ENCODE results near the gene PLCB1. TPM values are rescaled to one million over a fixed set of nuclear protein-coding genes. Genes with fewer than 3 reads are reported as not detected.

PLCB1 gene
- total and polyA plus RNA-seq, 2 experiments from 2014 or later, result 14.9 to 20.7 TPM

DNA sequence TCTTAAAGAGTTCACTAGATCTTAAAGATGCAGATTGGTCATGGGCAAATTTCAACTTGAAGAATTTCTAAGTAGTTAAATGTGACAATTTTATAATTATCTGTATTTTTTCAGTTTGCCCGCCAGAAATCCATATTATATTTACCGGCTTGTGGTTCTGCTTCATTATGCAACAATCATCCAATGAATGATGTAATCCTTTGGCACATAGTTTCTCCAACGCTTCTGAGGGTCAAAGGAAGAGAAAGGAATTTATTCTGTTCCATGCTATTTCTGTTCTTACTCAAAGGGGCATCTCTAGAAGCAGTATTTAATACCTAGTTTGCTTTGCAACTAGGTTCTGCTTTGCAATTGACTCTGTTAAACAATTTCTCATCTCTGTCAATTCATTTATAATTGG is 577.6 kb downstream of the PLCB1 start:
- Histone ChIP-seq H3K9me2 (ENCODE audit: insufficient read depth) (no peaks in the 10 kb centered on the region; the same call in 1 of the 2 replicates), H3F3A (replicated peaks; ENCODE audit: low read depth) (no peaks in the 10 kb centered on the region), H3K4me1 (ENCODE audit: insufficient read depth) (no peaks in the 10 kb centered on the region), H2AFZ (no peak overlapping the region), H3K36me3 (ENCODE audit: insufficient read depth) (no peaks in the 10 kb centered on the region), H3K27ac (ENCODE audit: low read depth) (no peak overlapping the region), H4K20me1 (replicated peaks; ENCODE audit: insufficient read depth) (no peaks in the 10 kb centered on the region), H3K27me3 (ENCODE audit: insufficient read depth) (no peaks in the 10 kb centered on the region), H3K79me2 (replicated peaks; ENCODE audit: insufficient read depth) (no peaks in the 10 kb centered on the region), H3K4me3 (no peak overlapping the region), H3K4me2 (no peak overlapping the region)
- no peak for TF ChIP-seq ZNF331 (CRISPR knock-in tag; IDR thresholded peaks at IDR 0.05; ENCODE audit: low read depth)
- no peak for TF ChIP-seq STAT1 (IDR thresholded peaks at IDR 0.05; ENCODE audit: unreplicated experiment)
- TF ChIP-seq, protein P1, sequence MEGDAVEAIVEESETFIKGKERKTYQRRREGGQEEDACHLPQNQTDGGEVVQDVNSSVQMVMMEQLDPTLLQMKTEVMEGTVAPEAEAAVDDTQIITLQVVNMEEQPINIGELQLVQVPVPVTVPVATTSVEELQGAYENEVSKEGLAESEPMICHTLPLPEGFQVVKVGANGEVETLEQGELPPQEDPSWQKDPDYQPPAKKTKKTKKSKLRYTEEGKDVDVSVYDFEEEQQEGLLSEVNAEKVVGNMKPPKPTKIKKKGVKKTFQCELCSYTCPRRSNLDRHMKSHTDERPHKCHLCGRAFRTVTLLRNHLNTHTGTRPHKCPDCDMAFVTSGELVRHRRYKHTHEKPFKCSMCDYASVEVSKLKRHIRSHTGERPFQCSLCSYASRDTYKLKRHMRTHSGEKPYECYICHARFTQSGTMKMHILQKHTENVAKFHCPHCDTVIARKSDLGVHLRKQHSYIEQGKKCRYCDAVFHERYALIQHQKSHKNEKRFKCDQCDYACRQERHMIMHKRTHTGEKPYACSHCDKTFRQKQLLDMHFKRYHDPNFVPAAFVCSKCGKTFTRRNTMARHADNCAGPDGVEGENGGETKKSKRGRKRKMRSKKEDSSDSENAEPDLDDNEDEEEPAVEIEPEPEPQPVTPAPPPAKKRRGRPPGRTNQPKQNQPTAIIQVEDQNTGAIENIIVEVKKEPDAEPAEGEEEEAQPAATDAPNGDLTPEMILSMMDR (conservative IDR thresholded peaks at IDR 0.05; ENCODE audit: low read depth in 2 of 2), result no peak
- TF ChIP-seq NANOG (IDR thresholded peaks at IDR 0.05; ENCODE audit: borderline replicate concordance), result no peak
- TF ChIP-seq, protein P2, sequence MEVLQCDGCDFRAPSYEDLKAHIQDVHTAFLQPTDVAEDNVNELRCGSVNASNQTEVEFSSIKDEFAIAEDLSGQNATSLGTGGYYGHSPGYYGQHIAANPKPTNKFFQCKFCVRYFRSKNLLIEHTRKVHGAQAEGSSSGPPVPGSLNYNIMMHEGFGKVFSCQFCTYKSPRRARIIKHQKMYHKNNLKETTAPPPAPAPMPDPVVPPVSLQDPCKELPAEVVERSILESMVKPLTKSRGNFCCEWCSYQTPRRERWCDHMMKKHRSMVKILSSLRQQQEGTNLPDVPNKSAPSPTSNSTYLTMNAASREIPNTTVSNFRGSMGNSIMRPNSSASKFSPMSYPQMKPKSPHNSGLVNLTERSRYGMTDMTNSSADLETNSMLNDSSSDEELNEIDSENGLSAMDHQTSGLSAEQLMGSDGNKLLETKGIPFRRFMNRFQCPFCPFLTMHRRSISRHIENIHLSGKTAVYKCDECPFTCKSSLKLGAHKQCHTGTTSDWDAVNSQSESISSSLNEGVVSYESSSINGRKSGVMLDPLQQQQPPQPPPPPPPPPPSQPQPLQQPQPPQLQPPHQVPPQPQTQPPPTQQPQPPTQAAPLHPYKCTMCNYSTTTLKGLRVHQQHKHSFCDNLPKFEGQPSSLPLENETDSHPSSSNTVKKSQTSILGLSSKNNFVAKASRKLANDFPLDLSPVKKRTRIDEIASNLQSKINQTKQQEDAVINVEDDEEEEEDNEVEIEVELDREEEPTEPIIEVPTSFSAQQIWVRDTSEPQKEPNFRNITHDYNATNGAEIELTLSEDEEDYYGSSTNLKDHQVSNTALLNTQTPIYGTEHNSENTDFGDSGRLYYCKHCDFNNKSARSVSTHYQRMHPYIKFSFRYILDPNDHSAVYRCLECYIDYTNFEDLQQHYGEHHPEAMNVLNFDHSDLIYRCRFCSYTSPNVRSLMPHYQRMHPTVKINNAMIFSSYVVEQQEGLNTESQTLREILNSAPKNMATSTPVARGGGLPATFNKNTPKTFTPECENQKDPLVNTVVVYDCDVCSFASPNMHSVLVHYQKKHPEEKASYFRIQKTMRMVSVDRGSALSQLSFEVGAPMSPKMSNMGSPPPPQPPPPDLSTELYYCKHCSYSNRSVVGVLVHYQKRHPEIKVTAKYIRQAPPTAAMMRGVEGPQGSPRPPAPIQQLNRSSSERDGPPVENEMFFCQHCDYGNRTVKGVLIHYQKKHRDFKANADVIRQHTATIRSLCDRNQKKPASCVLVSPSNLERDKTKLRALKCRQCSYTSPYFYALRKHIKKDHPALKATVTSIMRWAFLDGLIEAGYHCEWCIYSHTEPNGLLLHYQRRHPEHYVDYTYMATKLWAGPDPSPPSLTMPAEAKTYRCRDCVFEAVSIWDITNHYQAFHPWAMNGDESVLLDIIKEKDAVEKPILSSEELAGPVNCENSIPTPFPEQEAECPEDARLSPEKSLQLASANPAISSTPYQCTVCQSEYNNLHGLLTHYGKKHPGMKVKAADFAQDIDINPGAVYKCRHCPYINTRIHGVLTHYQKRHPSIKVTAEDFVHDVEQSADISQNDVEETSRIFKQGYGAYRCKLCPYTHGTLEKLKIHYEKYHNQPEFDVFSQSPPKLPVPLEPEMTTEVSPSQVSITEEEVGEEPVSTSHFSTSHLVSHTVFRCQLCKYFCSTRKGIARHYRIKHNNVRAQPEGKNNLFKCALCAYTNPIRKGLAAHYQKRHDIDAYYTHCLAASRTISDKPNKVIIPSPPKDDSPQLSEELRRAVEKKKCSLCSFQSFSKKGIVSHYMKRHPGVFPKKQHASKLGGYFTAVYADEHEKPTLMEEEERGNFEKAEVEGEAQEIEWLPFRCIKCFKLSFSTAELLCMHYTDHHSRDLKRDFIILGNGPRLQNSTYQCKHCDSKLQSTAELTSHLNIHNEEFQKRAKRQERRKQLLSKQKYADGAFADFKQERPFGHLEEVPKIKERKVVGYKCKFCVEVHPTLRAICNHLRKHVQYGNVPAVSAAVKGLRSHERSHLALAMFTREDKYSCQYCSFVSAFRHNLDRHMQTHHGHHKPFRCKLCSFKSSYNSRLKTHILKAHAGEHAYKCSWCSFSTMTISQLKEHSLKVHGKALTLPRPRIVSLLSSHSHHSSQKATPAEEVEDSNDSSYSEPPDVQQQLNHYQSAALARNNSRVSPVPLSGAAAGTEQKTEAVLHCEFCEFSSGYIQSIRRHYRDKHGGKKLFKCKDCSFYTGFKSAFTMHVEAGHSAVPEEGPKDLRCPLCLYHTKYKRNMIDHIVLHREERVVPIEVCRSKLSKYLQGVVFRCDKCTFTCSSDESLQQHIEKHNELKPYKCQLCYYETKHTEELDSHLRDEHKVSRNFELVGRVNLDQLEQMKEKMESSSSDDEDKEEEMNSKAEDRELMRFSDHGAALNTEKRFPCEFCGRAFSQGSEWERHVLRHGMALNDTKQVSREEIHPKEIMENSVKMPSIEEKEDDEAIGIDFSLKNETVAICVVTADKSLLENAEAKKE (CRISPR knock-in tag; IDR thresholded peaks at IDR 0.05), result no peak
- TF ChIP-seq, protein P3, sequence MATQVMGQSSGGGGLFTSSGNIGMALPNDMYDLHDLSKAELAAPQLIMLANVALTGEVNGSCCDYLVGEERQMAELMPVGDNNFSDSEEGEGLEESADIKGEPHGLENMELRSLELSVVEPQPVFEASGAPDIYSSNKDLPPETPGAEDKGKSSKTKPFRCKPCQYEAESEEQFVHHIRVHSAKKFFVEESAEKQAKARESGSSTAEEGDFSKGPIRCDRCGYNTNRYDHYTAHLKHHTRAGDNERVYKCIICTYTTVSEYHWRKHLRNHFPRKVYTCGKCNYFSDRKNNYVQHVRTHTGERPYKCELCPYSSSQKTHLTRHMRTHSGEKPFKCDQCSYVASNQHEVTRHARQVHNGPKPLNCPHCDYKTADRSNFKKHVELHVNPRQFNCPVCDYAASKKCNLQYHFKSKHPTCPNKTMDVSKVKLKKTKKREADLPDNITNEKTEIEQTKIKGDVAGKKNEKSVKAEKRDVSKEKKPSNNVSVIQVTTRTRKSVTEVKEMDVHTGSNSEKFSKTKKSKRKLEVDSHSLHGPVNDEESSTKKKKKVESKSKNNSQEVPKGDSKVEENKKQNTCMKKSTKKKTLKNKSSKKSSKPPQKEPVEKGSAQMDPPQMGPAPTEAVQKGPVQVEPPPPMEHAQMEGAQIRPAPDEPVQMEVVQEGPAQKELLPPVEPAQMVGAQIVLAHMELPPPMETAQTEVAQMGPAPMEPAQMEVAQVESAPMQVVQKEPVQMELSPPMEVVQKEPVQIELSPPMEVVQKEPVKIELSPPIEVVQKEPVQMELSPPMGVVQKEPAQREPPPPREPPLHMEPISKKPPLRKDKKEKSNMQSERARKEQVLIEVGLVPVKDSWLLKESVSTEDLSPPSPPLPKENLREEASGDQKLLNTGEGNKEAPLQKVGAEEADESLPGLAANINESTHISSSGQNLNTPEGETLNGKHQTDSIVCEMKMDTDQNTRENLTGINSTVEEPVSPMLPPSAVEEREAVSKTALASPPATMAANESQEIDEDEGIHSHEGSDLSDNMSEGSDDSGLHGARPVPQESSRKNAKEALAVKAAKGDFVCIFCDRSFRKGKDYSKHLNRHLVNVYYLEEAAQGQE (IDR thresholded peaks at IDR 0.05; ENCODE audit: unreplicated experiment), result no peak
- H3K36me3 Mint-ChIP-seq (ENCODE audit: low read depth), result peaks cover 2% of the 10 kb centered on the region; the same call in 2 of the 3 replicates
- no peak for DNase-seq (ENCODE audit: low spot score)
- no peak overlapping the region for H3K27ac Mint-ChIP-seq
- no peak overlapping the region for H3K4me3 Mint-ChIP-seq
- H3K4me1 Mint-ChIP-seq, result peaks cover 4% of the 10 kb centered on the region
- ATAC-seq, result no peak
- H3K9me3 Mint-ChIP-seq, result no peaks in the 10 kb centered on the region; the same call in 2 of the 3 replicates
- no peaks in the 10 kb centered on the region for H3K27me3 Mint-ChIP-seq (ENCODE audit: insufficient read depth, low read depth, poor library complexity)
